ENCODE results near the gene POGZ.
A peak's percentile ranks its signal among the peaks of the same experiment; 100 is the strongest.
"Not testable (repeated sequence)": the region's sequence is repeated elsewhere in the genome, so short reads cannot be mapped to it uniquely, and the experiment has no call there.

Gene POGZ

GRCh38 chr1:151401125-151401788, 58.0 kb downstream of the POGZ start:
- TF ChIP-seq EZH2 (IDR thresholded peaks at IDR 0.05; ENCODE audit: borderline replicate concordance, low read length) (no peak), CTCF (IDR thresholded peaks at IDR 0.05; ENCODE audit: low read length) (no peak)
- Histone ChIP-seq H3K9me2 (ENCODE audit: low read depth, low read length) (no peaks in the 10 kb centered on the region), H3K4me1 (ENCODE audit: insufficient read depth, low read length, severe bottlenecking) (peaks cover 20% of the 10 kb centered on the region), H3K4me2 (ENCODE audit: low read length) (peak overlapping the region; percentile 88; the same call in 1 of the 2 replicates), H4K20me1 (ENCODE audit: insufficient read depth, low read length) (no peaks in the 10 kb centered on the region), H3F3A (ENCODE audit: insufficient read depth, low read length) (no peaks in the 10 kb centered on the region), H3K9ac (ENCODE audit: low read length) (no peak overlapping the region), H3K4me3 (ENCODE audit: low read depth, low read length, poor library complexity, severe bottlenecking) (peak overlapping the region; percentile 77), H3K27me3 (ENCODE audit: insufficient read depth, low read length) (no peaks in the 10 kb centered on the region), H3K9me3 (ENCODE audit: low read length) (no peaks in the 10 kb centered on the region), H2AFZ (ENCODE audit: low read length) (no peak overlapping the region), H3K27ac (ENCODE audit: low read depth, low read length, poor library complexity, severe bottlenecking) (no peak overlapping the region), H3K36me3 (ENCODE audit: insufficient read depth, low read length) (peaks cover 57% of the 10 kb centered on the region), H3K79me2 (ENCODE audit: insufficient read depth, low read length) (peaks cover 13% of the 10 kb centered on the region)

GRCh38 chr1:151399324-151400171, 59.7 kb downstream of the POGZ start, which contains the start of gene PSMB4:
TSS of gene PSMB4 (plus strand) at chr1:151399573. CDS start at chr1:151399588, 15 bp downstream.
- Histone ChIP-seq H3K9ac (ENCODE audit: low read length) (peak within 1 kb of the TSS; percentile 83), H3K9me3 (ENCODE audit: low read length) (0 out of 2 replicates have a peak, but pooled peaks cover 2% of the 10 kb centered on the region), H3K27me3 (ENCODE audit: insufficient read depth, low read length) (no peaks in the 10 kb centered on the region), H3K4me3 (ENCODE audit: low read depth, low read length, poor library complexity, severe bottlenecking) (peak within 1 kb of the TSS; percentile 77), H3F3A (ENCODE audit: insufficient read depth, low read length) (no peaks in the 10 kb centered on the region), H4K20me1 (ENCODE audit: insufficient read depth, low read length) (no peaks in the 10 kb centered on the region), H3K4me1 (ENCODE audit: insufficient read depth, low read length, severe bottlenecking) (peaks cover 20% of the 10 kb centered on the region), H3K4me2 (ENCODE audit: low read length) (peak within 1 kb of the TSS; percentile 88), H3K9me2 (ENCODE audit: low read depth, low read length) (no peaks in the 10 kb centered on the region), H3K27ac (ENCODE audit: low read depth, low read length, poor library complexity, severe bottlenecking) (peak within 1 kb of the TSS; percentile 19), H3K79me2 (ENCODE audit: insufficient read depth, low read length) (peaks cover 13% of the 10 kb centered on the region), H2AFZ (ENCODE audit: low read length) (no peak within 1 kb of the TSS), H3K36me3 (ENCODE audit: insufficient read depth, low read length) (peaks cover 41% of the 10 kb centered on the region)
- no peak for TF ChIP-seq EZH2 (IDR thresholded peaks at IDR 0.05; ENCODE audit: borderline replicate concordance, low read length)
- peak; percentile 50 for TF ChIP-seq CTCF (IDR thresholded peaks at IDR 0.05; ENCODE audit: low read length)

GRCh38 chr1:151396265-151396664, 63.0 kb downstream of the POGZ start:
- H3K4me3 ChIP-seq (ENCODE audit: low read depth, low read length, poor library complexity, severe bottlenecking); H3K9me2 ChIP-seq (ENCODE audit: low read depth, low read length); H4K20me1 ChIP-seq (ENCODE audit: insufficient read depth, low read length); H3K27ac ChIP-seq (ENCODE audit: low read depth, low read length, poor library complexity, severe bottlenecking); H3F3A ChIP-seq (ENCODE audit: insufficient read depth, low read length); H2AFZ ChIP-seq (ENCODE audit: low read length); H3K9me3 ChIP-seq (ENCODE audit: low read length); H3K27me3 ChIP-seq (ENCODE audit: insufficient read depth, low read length); H3K9ac ChIP-seq (ENCODE audit: low read length); H3K4me2 ChIP-seq (ENCODE audit: low read length): not testable (repeated sequence)
- H3K79me2 ChIP-seq (ENCODE audit: insufficient read depth, low read length), result peaks cover 13% of the 10 kb centered on the region
- H3K36me3 ChIP-seq (ENCODE audit: insufficient read depth, low read length), result peaks cover 14% of the 10 kb centered on the region
- peaks cover 17% of the 10 kb centered on the region for H3K4me1 ChIP-seq (ENCODE audit: insufficient read depth, low read length, severe bottlenecking)
